Measurements from ENCODE around the gene SP2. TPM values are rescaled to one million over a fixed set of nuclear protein-coding genes. Genes with fewer than 3 reads are reported as not detected.

SP2 gene
- total RNA-seq, 6 donors from 2014 or later, result 7.6 to 19.4 (median 13.1) TPM

GRCh38 chr17:47873200-47874090, 22.6 kb upstream of the SP2 start:
- Histone ChIP-seq H3K27ac (no peak overlapping the region), H3K4me3 (no peak overlapping the region), H3K36me3 (no peaks in the 10 kb centered on the region), H3K9me3 (no peaks in the 10 kb centered on the region), H3K27me3 (peaks cover 0 to 7% (median 0%) of the 10 kb centered on the region in 4 donors), H3K4me1 (peaks cover 0 to 18% (median 9%) of the 10 kb centered on the region in 4 donors)
- 74 to 75% methylated on average over 4 of the region's 4 CpGs for WGBS, 2 donors
- ATAC-seq (ENCODE audit: low FRiP score in 2 of 2) (no peak), DNase-seq (no peak)
- TF ChIP-seq POLR2A (IDR thresholded peaks at IDR 0.05) (no peak), EP300 (IDR thresholded peaks at IDR 0.05) (no peak), POLR2AphosphoS5 (IDR thresholded peaks at IDR 0.05) (no peak)
- TF ChIP-seq, protein P1, sequence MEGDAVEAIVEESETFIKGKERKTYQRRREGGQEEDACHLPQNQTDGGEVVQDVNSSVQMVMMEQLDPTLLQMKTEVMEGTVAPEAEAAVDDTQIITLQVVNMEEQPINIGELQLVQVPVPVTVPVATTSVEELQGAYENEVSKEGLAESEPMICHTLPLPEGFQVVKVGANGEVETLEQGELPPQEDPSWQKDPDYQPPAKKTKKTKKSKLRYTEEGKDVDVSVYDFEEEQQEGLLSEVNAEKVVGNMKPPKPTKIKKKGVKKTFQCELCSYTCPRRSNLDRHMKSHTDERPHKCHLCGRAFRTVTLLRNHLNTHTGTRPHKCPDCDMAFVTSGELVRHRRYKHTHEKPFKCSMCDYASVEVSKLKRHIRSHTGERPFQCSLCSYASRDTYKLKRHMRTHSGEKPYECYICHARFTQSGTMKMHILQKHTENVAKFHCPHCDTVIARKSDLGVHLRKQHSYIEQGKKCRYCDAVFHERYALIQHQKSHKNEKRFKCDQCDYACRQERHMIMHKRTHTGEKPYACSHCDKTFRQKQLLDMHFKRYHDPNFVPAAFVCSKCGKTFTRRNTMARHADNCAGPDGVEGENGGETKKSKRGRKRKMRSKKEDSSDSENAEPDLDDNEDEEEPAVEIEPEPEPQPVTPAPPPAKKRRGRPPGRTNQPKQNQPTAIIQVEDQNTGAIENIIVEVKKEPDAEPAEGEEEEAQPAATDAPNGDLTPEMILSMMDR (IDR thresholded peaks at IDR 0.05), result no peak

DNA sequence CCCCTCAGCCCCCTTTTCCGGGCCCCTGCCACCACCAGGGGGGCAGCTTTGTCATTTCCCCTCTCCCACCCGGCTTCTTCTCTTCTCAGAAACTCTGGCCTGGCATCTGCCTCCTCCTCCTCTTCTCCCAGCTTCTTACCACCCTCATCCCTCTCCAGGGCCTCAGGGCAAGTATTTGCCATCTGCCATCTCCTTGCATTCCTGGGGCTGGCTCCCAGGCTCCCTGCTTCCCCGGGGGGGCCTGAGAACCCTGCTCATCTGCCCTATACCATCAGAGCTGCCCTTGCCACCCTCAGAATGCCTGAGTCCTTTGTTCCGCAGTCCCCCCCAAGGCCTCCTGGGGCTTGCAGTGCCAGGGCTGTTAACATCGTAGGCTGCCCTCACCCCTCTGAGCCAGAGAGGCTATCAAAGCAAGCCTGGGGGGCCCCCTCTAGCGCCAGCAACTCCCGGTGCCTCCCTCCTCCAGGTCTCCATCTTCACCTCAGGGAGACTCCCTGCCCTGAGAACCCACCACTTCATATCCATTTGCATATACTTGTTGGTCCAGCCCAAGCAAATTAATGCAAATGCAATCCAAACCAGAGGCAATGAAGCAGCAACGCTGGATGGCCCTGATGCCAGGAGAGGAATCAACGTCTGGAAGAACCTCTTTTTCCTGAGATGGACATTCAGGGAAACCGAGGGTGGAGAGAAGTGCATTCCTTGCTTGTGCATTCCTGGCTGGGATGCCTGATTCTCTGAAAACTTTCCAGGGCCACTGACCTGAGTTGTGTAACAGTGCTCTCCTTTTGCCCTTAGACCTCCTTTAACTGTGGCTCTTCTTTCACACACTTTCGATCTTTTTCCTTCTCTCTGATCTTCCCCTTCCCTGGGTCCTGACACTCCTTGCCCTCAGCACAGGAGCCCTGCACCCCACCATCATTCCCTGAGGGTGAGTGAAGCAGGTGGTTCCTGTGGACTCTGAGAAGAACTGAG, 20.7 kb upstream of the SP2 start:
- H3K27me3 ChIP-seq, result peaks cover 0 to 7% (median 0%) of the 10 kb centered on the region in 4 donors
- DNase-seq (no peak), ATAC-seq (ENCODE audit: low FRiP score in 2 of 2) (no peak)
- TF ChIP-seq EP300 (IDR thresholded peaks at IDR 0.05) (no peak), POLR2AphosphoS5 (IDR thresholded peaks at IDR 0.05) (no peak), POLR2A (IDR thresholded peaks at IDR 0.05) (no peak)
- TF ChIP-seq, protein P1 (IDR thresholded peaks at IDR 0.05), result no peak
- no peaks in the 10 kb centered on the region for H3K9me3 ChIP-seq
- no peaks in the 10 kb centered on the region for H3K36me3 ChIP-seq
- WGBS, 2 donors, result 61 to 64% methylated on average over 10 to 11 of the region's 11 CpGs
- peaks cover 0 to 18% (median 9%) of the 10 kb centered on the region in 4 donors for H3K4me1 ChIP-seq
- no peak overlapping the region for H3K27ac ChIP-seq
- H3K4me3 ChIP-seq, result no peak overlapping the region

- peaks cover 0 to 3% (median 0%) of the 10 kb centered on the region in 4 donors for H3K27me3 ChIP-seq
- peak overlapping the region in 2 of 4 donors; percentile 38 to 55 for H3K27ac ChIP-seq
- DNase-seq (no peak), ATAC-seq (ENCODE audit: low FRiP score in 2 of 2) (no peak)
- no peaks in the 10 kb centered on the region for H3K9me3 ChIP-seq
- H3K4me3 ChIP-seq, result no peak overlapping the region
- peaks cover 5 to 25% (median 17%) of the 10 kb centered on the region in 4 donors for H3K4me1 ChIP-seq
- WGBS, 2 donors, result 43 to 60% methylated on average over 9 of the region's 9 CpGs
- TF ChIP-seq, protein P1 (IDR thresholded peaks at IDR 0.05), result no peak
- TF ChIP-seq POLR2A (IDR thresholded peaks at IDR 0.05) (no peak), POLR2AphosphoS5 (IDR thresholded peaks at IDR 0.05) (no peak), EP300 (IDR thresholded peaks at IDR 0.05) (no peak)
- H3K36me3 ChIP-seq, result no peaks in the 10 kb centered on the region
These were observed 18.5 kb upstream of the SP2 start for GRCh38 chr17:47877368-47878034.

- no peaks in the 10 kb centered on the region for H3K36me3 ChIP-seq
- H3K4me3 ChIP-seq, result no peak overlapping the region
- WGBS, 2 donors, result 74 to 76% methylated on average over 10 of the region's 10 CpGs
- H3K4me1 ChIP-seq, result peaks cover 12 to 32% (median 26%) of the 10 kb centered on the region in 4 donors
- ATAC-seq (ENCODE audit: low FRiP score in 2 of 2) (no peak), DNase-seq (no peak)
- H3K9me3 ChIP-seq, result no peaks in the 10 kb centered on the region
- H3K27me3 ChIP-seq, result no peaks in the 10 kb centered on the region
- peak overlapping the region in 2 of 4 donors; percentile 38 to 55 for H3K27ac ChIP-seq
- TF ChIP-seq EP300 (IDR thresholded peaks at IDR 0.05) (no peak), POLR2AphosphoS5 (IDR thresholded peaks at IDR 0.05) (no peak), POLR2A (IDR thresholded peaks at IDR 0.05) (no peak)
- TF ChIP-seq, protein P1 (IDR thresholded peaks at IDR 0.05), result no peak
These were observed 17.6 kb upstream of the SP2 start for GRCh38 chr17:47878203-47879027.

Measured in upper lobe of left lung (tissue), 6 donors.